Thoracic aorta (tissue), 2 donors: ENCODE data around the gene PRF1. TPM values are rescaled to one million over a fixed set of nuclear protein-coding genes. Genes with fewer than 3 reads are reported as not detected.

Experiments
- ATAC-seq: fragments of 150-250 bp; one replicate; pipeline ENCODE4 v1.8.0; 2017; ENCODE audit warnings: low read depth; ENCODE audit not compliant: insufficient number of reproducible peaks, low FRiP score
- DNase-seq: peaks from one replicate; pipeline ENCODE4 v3.0.0-alpha.2; 2020; ENCODE audit warnings: low spot score
- H3K27ac ChIP-seq, 2 donors: fragments of 200-600 bp; sonication (generic); 1 replicate in 1 of 2; 2 replicates in 1 of 2; pipeline ENCODE4 v1.5.1; 2016; ENCODE audit warnings: mild to moderate bottlenecking in 2 of 2, moderate library complexity in 2 of 2
- H3K27me3 ChIP-seq: fragments of 200-600 bp; sonication (generic); replicated peaks from 2 replicates; pipeline ENCODE4 v1.6.0; 2016; ENCODE audit warnings: mild to moderate bottlenecking; ENCODE audit not compliant: insufficient read depth
- H3K36me3 ChIP-seq: fragments of 200-600 bp; sonication (generic); one replicate; pipeline ENCODE4 v1.5.1; 2016
- H3K4me1 ChIP-seq, 2 donors: fragments of 200-600 bp; sonication (generic); 1 replicate in 1 of 2; 2 replicates in 1 of 2; pipeline versions ENCODE4 v1.5.1 to v1.6.0; 2016; ENCODE audit warnings: low read depth in 2 of 2, mild to moderate bottlenecking in 1 of 2; ENCODE audit not compliant: control insufficient read depth in 1 of 2
- H3K4me3 ChIP-seq: fragments of 200-600 bp; sonication (generic); 2 replicates; pipeline ENCODE4 v1.5.1; 2016; ENCODE audit warnings: mild to moderate bottlenecking
- H3K9me3 ChIP-seq: fragments of 200-600 bp; sonication (generic); 2 replicates; pipeline ENCODE4 v1.5.1; 2016
- CTCF ChIP-seq: fragments of 200-600 bp; sonication (generic); IDR thresholded peaks from one replicate; pipeline ENCODE4 v1.5.1; 2019; ENCODE audit warnings: antibody characterized with exemption
- total RNA-seq, 2 donors: library from RNA; depleted of rRNA; stranded (reverse); fragments of >200 nt; gene quantifications; one replicate each; pipeline versions ENCODE4 v1.1.0 to v1.2.3, GENCODE V29; 2016

Gene PRF1
- total RNA-seq, 2 donors from 2014 or later: 3.7 to 5.4 TPM

GRCh38 chr10:70629338-70629737 is 26.8 kb upstream of the PRF1 start:
- H3K27me3 ChIP-seq: no peaks in the 10 kb centered on the region
- ATAC-seq (no peak), DNase-seq (no peak)
- H3K4me1 ChIP-seq: no peaks in the 10 kb centered on the region
- no peak for TF ChIP-seq CTCF
- no peaks in the 10 kb centered on the region for H3K36me3 ChIP-seq
- H3K27ac ChIP-seq: no peak overlapping the region
- H3K4me3 ChIP-seq: no peak overlapping the region
- peaks cover 5% of the 10 kb centered on the region for H3K9me3 ChIP-seq

- Histone ChIP-seq H3K4me1 (no peaks in the 10 kb centered on the region), H3K36me3 (no peaks in the 10 kb centered on the region), H3K27me3 (no peaks in the 10 kb centered on the region), H3K27ac (no peak overlapping the region), H3K4me3 (no peak overlapping the region), H3K9me3 (peaks cover 5% of the 10 kb centered on the region)
- TF ChIP-seq CTCF: no peak
- no peak for DNase-seq
- no peak for ATAC-seq
Observed at GRCh38 chr10:70626056-70626455, 23.5 kb upstream of the PRF1 start.

- peaks cover 5% of the 10 kb centered on the region for H3K9me3 ChIP-seq
- no peak overlapping the region for H3K27ac ChIP-seq
- H3K27me3 ChIP-seq: no peaks in the 10 kb centered on the region
- TF ChIP-seq CTCF: no peak
- peaks cover 0 to 5% of the 10 kb centered on the region in 2 donors for H3K4me1 ChIP-seq
- no peaks in the 10 kb centered on the region for H3K36me3 ChIP-seq
- ATAC-seq (no peak), DNase-seq (no peak)
- H3K4me3 ChIP-seq: no peak overlapping the region
Observed at GRCh38 chr10:70622981-70623844, 20.7 kb upstream of the PRF1 start.

- ATAC-seq (no peak), DNase-seq (no peak)
- Histone ChIP-seq H3K27me3 (no peaks in the 10 kb centered on the region), H3K36me3 (no peaks in the 10 kb centered on the region), H3K27ac (no peak overlapping the region), H3K4me3 (no peak overlapping the region), H3K9me3 (peaks cover 5% of the 10 kb centered on the region), H3K4me1 (peaks cover 0 to 8% of the 10 kb centered on the region in 2 donors)
- no peak for TF ChIP-seq CTCF
Observed at GRCh38 chr10:70622541-70622940, 20.0 kb upstream of the PRF1 start.

- Histone ChIP-seq H3K36me3 (no peaks in the 10 kb centered on the region), H3K27ac (no peak overlapping the region), H3K4me1 (peaks cover 0 to 8% of the 10 kb centered on the region in 2 donors), H3K4me3 (no peak overlapping the region), H3K9me3 (no peaks in the 10 kb centered on the region), H3K27me3 (no peaks in the 10 kb centered on the region)
- no peak for TF ChIP-seq CTCF
- DNase-seq (no peak), ATAC-seq (no peak)
Observed at GRCh38 chr10:70621503-70622078, 19.1 kb upstream of the PRF1 start.
